ELR (cell line): ENCODE measurements around the gene ZNF618.

ENCODE experiments used
- DNase-seq: peaks from one replicate; pipeline ENCODE4 v3.0.0-alpha.2; 2015; ENCODE audit warnings: low read depth

ZNF618 gene

GRCh38 chr9:113885183-113886025, 9.3 kb downstream of the ZNF618 start:
- DNase-seq: no peak

GRCh38 chr9:113886026-113886369, 9.9 kb downstream of the ZNF618 start:
- no peak for DNase-seq

GRCh38 chr9:113886466-113886865, 10.4 kb downstream of the ZNF618 start:
- DNase-seq: peak; percentile 39

GRCh38 chr9:113886933-113887332, 10.8 kb downstream of the ZNF618 start:
- no peak for DNase-seq

GRCh38 chr9:113887436-113887835, 11.3 kb downstream of the ZNF618 start:
- DNase-seq: no peak

- no peak for DNase-seq
Measured at GRCh38 chr9:113888336-113888735, 12.2 kb downstream of the ZNF618 start.

- DNase-seq: no peak
Measured at GRCh38 chr9:113888976-113889375, 12.9 kb downstream of the ZNF618 start.

- no peak for DNase-seq
Measured at GRCh38 chr9:113890704-113891103, 14.6 kb downstream of the ZNF618 start.

- no peak for DNase-seq
Measured at GRCh38 chr9:113892861-113893491, 16.9 kb downstream of the ZNF618 start.

GRCh38 chr9:113894166-113894565, 18.1 kb downstream of the ZNF618 start:
- DNase-seq: no peak

- DNase-seq: peak; percentile 42
Measured at GRCh38 chr9:113895526-113895925, 19.4 kb downstream of the ZNF618 start.

- no peak for DNase-seq
Measured at GRCh38 chr9:113896713-113897112, 20.6 kb downstream of the ZNF618 start.

- no peak for DNase-seq
Measured at GRCh38 chr9:113898151-113898550, 22.0 kb downstream of the ZNF618 start.

- no peak for DNase-seq
Measured at GRCh38 chr9:113898596-113898995, 22.5 kb downstream of the ZNF618 start.

- no peak for DNase-seq
Measured at GRCh38 chr9:113899205-113899604, 23.1 kb downstream of the ZNF618 start.

GRCh38 chr9:113901221-113901688, 25.1 kb downstream of the ZNF618 start:
- DNase-seq: no peak

- no peak for DNase-seq
Measured at GRCh38 chr9:113903514-113904077, 27.5 kb downstream of the ZNF618 start.

GRCh38 chr9:113906411-113907110, 30.5 kb downstream of the ZNF618 start:
- no peak for DNase-seq

GRCh38 chr9:113907282-113907681, 31.2 kb downstream of the ZNF618 start:
- DNase-seq: no peak

GRCh38 chr9:113909421-113909820, 33.3 kb downstream of the ZNF618 start:
- no peak for DNase-seq

- DNase-seq: no peak
Measured at GRCh38 chr9:113910036-113910639, 34.0 kb downstream of the ZNF618 start.
